Kidney glomerular epithelial cell (primary cell): Measurements from ENCODE around the gene EXOC6.
A peak's percentile ranks its signal among the peaks of the same experiment; 100 is the strongest.
"Not testable (repeated sequence)": the region's sequence is repeated elsewhere in the genome, so short reads cannot be mapped to it uniquely, and the experiment has no call there.

Source experiments
- DNase-seq: peaks from one replicate; lab custom pipeline; 2025; lab: John Stamatoyannopoulos, UW

Gene EXOC6

GRCh38 chr10:92938841-92939240, 90.5 kb downstream of the EXOC6 start:
- DNase-seq, result no peak

- no peak for DNase-seq
Measured at GRCh38 chr10:92942226-92942625, 93.9 kb downstream of the EXOC6 start.

- DNase-seq, result no peak
Measured at GRCh38 chr10:92946491-92946890, 98.2 kb downstream of the EXOC6 start.

GRCh38 chr10:92952573-92952972, 104.3 kb downstream of the EXOC6 start:
- DNase-seq, result not testable (repeated sequence)

GRCh38 chr10:92957223-92958010, 109.1 kb downstream of the EXOC6 start:
- DNase-seq, result no peak

GRCh38 chr10:92961638-92962037, 113.3 kb downstream of the EXOC6 start:
- no peak for DNase-seq

GRCh38 chr10:92965314-92965713, 117.0 kb downstream of the EXOC6 start:
- peak; percentile 13 for DNase-seq

- DNase-seq, result no peak
Measured at GRCh38 chr10:92967641-92968040, 119.3 kb downstream of the EXOC6 start.

GRCh38 chr10:92969151-92969550, 120.8 kb downstream of the EXOC6 start:
- no peak for DNase-seq

GRCh38 chr10:92970301-92971070, 122.2 kb downstream of the EXOC6 start:
- DNase-seq, result peak; percentile 2

GRCh38 chr10:92972066-92972870, 123.9 kb downstream of the EXOC6 start:
- peak; percentile 32 for DNase-seq

GRCh38 chr10:92972886-92973285, 124.6 kb downstream of the EXOC6 start:
- no peak for DNase-seq

- not testable (repeated sequence) for DNase-seq
Measured at GRCh38 chr10:92976278-92976677, 128.0 kb downstream of the EXOC6 start.

GRCh38 chr10:92989250-92989649, 140.9 kb downstream of the EXOC6 start:
- DNase-seq, result no peak

- DNase-seq, result no peak
Measured at GRCh38 chr10:92990615-92991014, 142.3 kb downstream of the EXOC6 start.

- DNase-seq, result no peak
Measured at GRCh38 chr10:92991513-92991912, 143.2 kb downstream of the EXOC6 start.

- DNase-seq, result no peak
Measured at GRCh38 chr10:92993699-92994272, 145.5 kb downstream of the EXOC6 start.

- no peak for DNase-seq
Measured at GRCh38 chr10:92995509-92995908, 147.2 kb downstream of the EXOC6 start.

GRCh38 chr10:92997620-92998019, 149.3 kb downstream of the EXOC6 start:
- no peak for DNase-seq

- DNase-seq, result no peak
Measured at GRCh38 chr10:92999191-92999590, 150.9 kb downstream of the EXOC6 start.

- peak; percentile 46 for DNase-seq
Measured at GRCh38 chr10:93006435-93007039, 158.2 kb downstream of the EXOC6 start.

- no peak for DNase-seq
Measured at GRCh38 chr10:93015722-93016121, 167.4 kb downstream of the EXOC6 start.
